ENCODE measurements around the gene SSBP2. TPM values are rescaled to one million over a fixed set of nuclear protein-coding genes. Genes with fewer than 3 reads are reported as not detected.

The SSBP2 gene
- total RNA-seq, 1 experiment from 2014 or later, result 5.2 TPM

GRCh38 chr5:81773161-81773560 lies 22.3 kb upstream of the SSBP2 start:
- TF ChIP-seq, protein P1, sequence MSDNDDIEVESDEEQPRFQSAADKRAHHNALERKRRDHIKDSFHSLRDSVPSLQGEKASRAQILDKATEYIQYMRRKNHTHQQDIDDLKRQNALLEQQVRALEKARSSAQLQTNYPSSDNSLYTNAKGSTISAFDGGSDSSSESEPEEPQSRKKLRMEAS (IDR thresholded peaks at IDR 0.05), result no peak
- TF ChIP-seq JUND (IDR thresholded peaks at IDR 0.05) (no peak), POLR2AphosphoS5 (IDR thresholded peaks at IDR 0.05; ENCODE audit: low read depth, low read length) (no peak), CBX3 (IDR thresholded peaks at IDR 0.05; ENCODE audit: low read depth) (no peak), RAD21 (IDR thresholded peaks at IDR 0.05; ENCODE audit: low read depth) (no peak), CEBPB (IDR thresholded peaks at IDR 0.05; ENCODE audit: low read depth) (no peak), FOSL1 (IDR thresholded peaks at IDR 0.05; ENCODE audit: low read depth) (no peak)
- POLR2A ChIA-PET, result no interaction called here
- H3K27me3 ChIP-seq (ENCODE audit: insufficient read depth, low read length), result no peaks in the 10 kb centered on the region
- H3K9me2 ChIP-seq (ENCODE audit: insufficient read depth), result no peaks in the 10 kb centered on the region
- ATAC-seq (no peak), DNase-seq (ENCODE audit: low read depth, low spot score) (no peak)
- H3K4me2 ChIP-seq (ENCODE audit: low read length), result no peak overlapping the region
- H3K9ac ChIP-seq (ENCODE audit: low read length), result no peak overlapping the region
- H3K4me1 ChIP-seq (ENCODE audit: control insufficient read depth in 1 of 2, insufficient read depth in 2 of 2, low read length in 2 of 2), result peaks cover 0 to 10% of the 10 kb centered on the region in 2 experiments; a peak in 1 of 4 replicates
- H3K9me3 ChIP-seq (ENCODE audit: control insufficient read depth in 1 of 2, insufficient read depth in 1 of 2, low read depth in 1 of 2, low read length in 2 of 2), result no peaks in the 10 kb centered on the region
- CTCF ChIA-PET, result no interaction called here
- H3K79me2 ChIP-seq (ENCODE audit: insufficient read depth, low read length), result no peaks in the 10 kb centered on the region
- no peaks in the 10 kb centered on the region for H4K20me1 ChIP-seq (ENCODE audit: insufficient read depth)
- no peaks in the 10 kb centered on the region for H3K36me3 ChIP-seq (ENCODE audit: control insufficient read depth in 1 of 2, insufficient read depth in 2 of 2, low read length in 2 of 2)
- no TSS peak for BruUV-seq (replicated peaks)
- intact Hi-C loops (cut with micrococcal nuclease), result no loop called here
- H3K27ac ChIP-seq (ENCODE audit: low read depth, low read length), result no peak overlapping the region
- H3K4me3 ChIP-seq (replicated peaks in 1 of 2; ENCODE audit: low read depth in 1 of 2, low read length in 2 of 2), result no peak overlapping the region
- H2AFZ ChIP-seq (ENCODE audit: low read depth, low read length, poor library complexity, severe bottlenecking), result no peak overlapping the region
- RAD21 ChIA-PET (ENCODE audit: low non-redundant PET in 1 of 2, low total read pairs in 2 of 2, uncharacterized antibody in 2 of 2, unreplicated experiment in 2 of 2), result no interaction called here

DNA sequence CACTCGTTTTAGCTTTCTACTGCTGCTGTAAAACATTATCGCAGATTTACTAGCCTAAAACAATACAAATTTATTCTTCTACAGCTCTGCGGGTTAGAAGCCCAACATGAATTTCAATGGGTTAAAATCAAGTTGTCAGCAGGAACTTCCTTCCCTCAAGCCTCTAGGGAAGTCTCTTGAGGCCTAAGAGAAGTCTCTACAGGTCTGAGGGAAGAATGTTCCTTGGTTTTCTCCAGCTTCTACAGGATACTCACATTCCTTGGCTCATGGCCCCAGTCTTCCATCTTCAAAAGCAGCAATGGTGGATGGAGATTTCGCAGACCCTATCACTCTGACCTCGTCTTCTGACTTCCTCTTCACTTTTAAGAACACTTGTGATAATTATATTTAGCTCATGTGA lies 21.6 kb upstream of the SSBP2 start:
- DNase-seq (ENCODE audit: low read depth, low spot score), result no peak
- intact Hi-C loops (cut with micrococcal nuclease), result no loop called here
- Histone ChIP-seq H3K9ac (ENCODE audit: low read length) (no peak overlapping the region), H3K27ac (ENCODE audit: low read depth, low read length) (no peak overlapping the region), H3K4me3 (replicated peaks in 1 of 2; ENCODE audit: low read depth in 1 of 2, low read length in 2 of 2) (no peak overlapping the region), H3K36me3 (ENCODE audit: control insufficient read depth in 1 of 2, insufficient read depth in 2 of 2, low read length in 2 of 2) (no peaks in the 10 kb centered on the region), H3K9me3 (ENCODE audit: control insufficient read depth in 1 of 2, insufficient read depth in 1 of 2, low read depth in 1 of 2, low read length in 2 of 2) (no peaks in the 10 kb centered on the region), H3K9me2 (ENCODE audit: insufficient read depth) (no peaks in the 10 kb centered on the region), H4K20me1 (ENCODE audit: insufficient read depth) (no peaks in the 10 kb centered on the region), H2AFZ (ENCODE audit: low read depth, low read length, poor library complexity, severe bottlenecking) (no peak overlapping the region), H3K4me1 (ENCODE audit: control insufficient read depth in 1 of 2, insufficient read depth in 2 of 2, low read length in 2 of 2) (peaks cover 0 to 10% of the 10 kb centered on the region in 2 experiments; a peak in 1 of 4 replicates), H3K27me3 (ENCODE audit: insufficient read depth, low read length) (no peaks in the 10 kb centered on the region), H3K79me2 (ENCODE audit: insufficient read depth, low read length) (no peaks in the 10 kb centered on the region), H3K4me2 (ENCODE audit: low read length) (no peak overlapping the region)
- RAD21 ChIA-PET (ENCODE audit: low non-redundant PET in 1 of 2, low total read pairs in 2 of 2, uncharacterized antibody in 2 of 2, unreplicated experiment in 2 of 2), result no interaction called here
- POLR2A ChIA-PET, result no interaction called here
- BruUV-seq (replicated peaks), result no TSS peak
- no peak for ATAC-seq
- CTCF ChIA-PET, result no interaction called here
- TF ChIP-seq ZNF274 (IDR thresholded peaks at IDR 0.05; ENCODE audit: low read depth, low read length) (no peak), JUND (IDR thresholded peaks at IDR 0.05) (no peak), ELF1 (IDR thresholded peaks at IDR 0.05; ENCODE audit: borderline replicate concordance, low read depth) (no peak), SIN3A (IDR thresholded peaks at IDR 0.05; ENCODE audit: low read depth) (no peak), ZFX (IDR thresholded peaks at IDR 0.05) (no peak), CBX3 (IDR thresholded peaks at IDR 0.05; ENCODE audit: low read depth) (no peak), FOSL1 (IDR thresholded peaks at IDR 0.05; ENCODE audit: low read depth) (no peak), CTCF (IDR thresholded peaks at IDR 0.05 in 2 of 3, conservative IDR thresholded peaks at IDR 0.05 in 1 of 3; ENCODE audit: borderline replicate concordance in 1 of 3, insufficient read depth in 1 of 3, low read depth in 2 of 3, low read length in 2 of 3) (no peak), YY1 (IDR thresholded peaks at IDR 0.05; ENCODE audit: extremely low read depth, insufficient replicate concordance, low read depth, low read length) (no peak), EZH2phosphoT487 (IDR thresholded peaks at IDR 0.05; ENCODE audit: borderline replicate concordance) (no peak), CEBPB (IDR thresholded peaks at IDR 0.05; ENCODE audit: low read depth) (no peak), SRF (IDR thresholded peaks at IDR 0.05; ENCODE audit: low read depth) (no peak), RAD21 (IDR thresholded peaks at IDR 0.05; ENCODE audit: low read depth) (no peak), TCF7L2 (IDR thresholded peaks at IDR 0.05; ENCODE audit: borderline replicate concordance, extremely low read depth, insufficient read depth, insufficient read length) (no peak)
- TF ChIP-seq, protein P1 (IDR thresholded peaks at IDR 0.05), result no peak
- TF ChIP-seq, protein P2, sequence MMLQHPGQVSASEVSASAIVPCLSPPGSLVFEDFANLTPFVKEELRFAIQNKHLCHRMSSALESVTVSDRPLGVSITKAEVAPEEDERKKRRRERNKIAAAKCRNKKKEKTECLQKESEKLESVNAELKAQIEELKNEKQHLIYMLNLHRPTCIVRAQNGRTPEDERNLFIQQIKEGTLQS (IDR thresholded peaks at IDR 0.05), result no peak

All from HCT116 (cell line).